Hematopoietic multipotent progenitor cell treated with erythropoietin and hydrocortisone succinate and interleukin-3 and kit ligand, for 6 days (in vitro differentiated cells): ENCODE data around the gene PUSL1.

Experiments used
- DNase-seq: peaks from one replicate; pipeline ENCODE4 v3.0.0-alpha.2; 2015

PUSL1 gene

GRCh38 chr1:1307923-1308755, at the start of gene PUSL1, which contains the start of gene ACAP3:
PUSL1 (plus strand) TSS chr1:1308597; CDS start chr1:1308644, 47 bp downstream.
ACAP3 (minus strand) TSS chr1:1307930; CDS start chr1:1307815, 115 bp downstream.
- peak; percentile 96 for DNase-seq

GRCh38 chr1:1259119-1259488, 49.3 kb upstream of the PUSL1 start:
- DNase-seq, result no peak

- DNase-seq, result no peak
Observed at GRCh38 chr1:1259540-1259939, 48.9 kb upstream of the PUSL1 start.

- DNase-seq, result peak; percentile 49
Observed at GRCh38 chr1:1259951-1260600, 48.3 kb upstream of the PUSL1 start.

- peak; percentile 91 for DNase-seq
Observed at GRCh38 chr1:1260843-1261560, 47.4 kb upstream of the PUSL1 start.

- DNase-seq, result peak; percentile 88
Observed at GRCh38 chr1:1262071-1262470, 46.3 kb upstream of the PUSL1 start.

GRCh38 chr1:1262758-1263157, 45.6 kb upstream of the PUSL1 start:
- no peak for DNase-seq

- DNase-seq, result no peak
Observed at GRCh38 chr1:1264026-1264425, 44.4 kb upstream of the PUSL1 start.

- peak; percentile 57 for DNase-seq
Observed at GRCh38 chr1:1264868-1265272, 43.5 kb upstream of the PUSL1 start.

GRCh38 chr1:1267488-1268283, 40.7 kb upstream of the PUSL1 start:
- no peak for DNase-seq

- DNase-seq, result no peak
Observed at GRCh38 chr1:1268284-1268682, 40.1 kb upstream of the PUSL1 start.

- DNase-seq, result no peak
Observed at GRCh38 chr1:1270813-1271212, 37.6 kb upstream of the PUSL1 start.

GRCh38 chr1:1272341-1273208, 35.8 kb upstream of the PUSL1 start:
- no peak for DNase-seq

- no peak for DNase-seq
Observed at GRCh38 chr1:1273209-1273511, 35.2 kb upstream of the PUSL1 start.

- DNase-seq, result peak; percentile 96
Observed at GRCh38 chr1:1273512-1274298, 34.7 kb upstream of the PUSL1 start, which contains the start of gene UBE2J2. UBE2J2 (minus strand) TSS chr1:1273854; CDS start chr1:1267992, 5,862 bp downstream.

GRCh38 chr1:1274299-1274930, 34.0 kb upstream of the PUSL1 start:
- DNase-seq, result no peak

GRCh38 chr1:1274931-1275431, 33.4 kb upstream of the PUSL1 start:
- DNase-seq, result no peak

GRCh38 chr1:1275836-1276235, 32.6 kb upstream of the PUSL1 start:
- no peak for DNase-seq

GRCh38 chr1:1278620-1279019, 29.8 kb upstream of the PUSL1 start:
- DNase-seq, result no peak

- no peak for DNase-seq
Observed at GRCh38 chr1:1279028-1279427, 29.4 kb upstream of the PUSL1 start.
